ENCODE data around the gene SHROOM4.

The SHROOM4 gene

GRCh38 chrX:50779694-50780093 is 34.3 kb downstream of the SHROOM4 start:
- no peak for DNase-seq (ENCODE audit: low read depth in 1 of 2, low spot score in 1 of 2)

DNA sequence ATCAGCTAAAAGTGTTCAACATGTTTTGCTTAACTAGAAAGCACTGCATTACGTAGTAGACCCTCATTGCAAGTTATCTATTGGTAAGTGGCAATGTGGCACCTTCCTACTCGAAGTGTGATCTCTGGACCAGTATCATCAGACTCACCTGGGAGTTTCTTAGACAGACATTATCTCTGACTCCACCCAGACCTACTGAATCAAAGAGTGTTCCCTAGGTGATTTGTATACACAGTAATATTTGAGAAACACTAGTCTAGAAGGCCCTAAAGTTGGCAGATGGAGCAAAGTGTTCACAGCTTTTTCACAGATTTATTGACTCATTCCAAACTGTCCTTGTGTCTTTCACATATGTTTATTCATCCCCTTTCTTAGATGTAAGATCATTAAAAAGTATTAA is 35.7 kb downstream of the SHROOM4 start:
- no peak for DNase-seq (ENCODE audit: low read depth in 1 of 2, low spot score in 1 of 2)

DNA sequence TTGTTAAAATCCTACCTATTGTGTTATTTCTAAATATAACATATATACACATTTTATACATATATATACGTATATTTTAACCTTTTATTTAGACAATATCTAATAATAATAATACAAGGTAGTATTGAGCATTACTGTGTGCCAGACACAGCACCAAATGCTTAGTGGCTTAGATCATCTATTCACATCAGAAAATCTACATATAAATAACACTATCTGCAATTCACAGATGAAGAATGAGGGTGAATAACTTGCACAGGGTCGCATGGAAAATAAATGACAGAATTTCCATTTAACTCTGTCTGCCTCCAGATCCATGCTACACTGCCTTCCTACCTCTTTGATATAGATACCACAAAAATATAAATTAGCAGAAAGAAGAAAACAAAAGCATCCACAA is 37.7 kb downstream of the SHROOM4 start:
- DNase-seq (ENCODE audit: low read depth in 1 of 2, low spot score in 1 of 2), result no peak

GRCh38 chrX:50771382-50771781 is 42.6 kb downstream of the SHROOM4 start:
- no peak for DNase-seq (ENCODE audit: low read depth in 1 of 2, low spot score in 1 of 2)

DNA sequence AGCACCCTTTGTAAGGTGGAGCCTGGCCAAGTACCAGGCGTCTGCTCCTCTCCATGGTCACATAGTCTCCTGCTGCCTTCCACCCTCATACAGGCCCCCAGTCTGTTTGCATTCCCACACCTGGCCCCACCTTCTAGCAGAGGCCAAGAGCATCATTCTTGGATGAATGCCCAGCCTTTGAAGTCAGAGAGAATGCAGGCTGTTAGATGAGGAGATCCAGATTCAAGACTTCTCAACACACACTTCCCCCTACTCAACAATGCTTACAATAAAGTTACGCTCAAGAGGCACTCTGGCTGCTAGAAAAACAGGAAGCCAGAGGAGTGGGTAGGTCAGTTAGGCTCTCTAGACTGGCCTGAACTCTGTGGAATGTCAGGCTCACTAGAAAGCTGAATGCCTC is 43.3 kb downstream of the SHROOM4 start:
- DNase-seq (ENCODE audit: low read depth in 1 of 2, low spot score in 1 of 2), result no peak

- DNase-seq (ENCODE audit: low read depth in 1 of 2, low spot score in 1 of 2), result no peak
Measured at GRCh38 chrX:50769389-50770063, 44.5 kb downstream of the SHROOM4 start.

DNA sequence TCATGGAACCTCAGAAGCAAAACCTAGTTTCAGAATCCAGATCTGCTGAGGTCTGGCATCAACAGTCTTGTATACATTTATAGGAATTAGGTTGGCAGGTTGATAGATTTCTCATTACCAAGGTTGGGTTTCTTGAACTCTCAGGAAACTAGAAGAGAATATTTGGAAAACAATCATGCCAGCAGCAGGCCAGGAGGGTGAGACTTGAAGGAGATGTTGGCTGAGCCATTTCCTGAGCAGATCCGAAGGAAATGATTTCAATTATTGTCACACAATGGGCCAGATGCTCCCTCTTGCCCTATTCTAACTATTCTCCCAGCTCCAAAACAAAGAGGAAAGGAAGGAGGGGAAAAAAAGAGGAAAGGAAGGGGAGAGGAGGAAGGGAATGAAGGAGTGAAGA is 45.2 kb downstream of the SHROOM4 start:
- no peak for DNase-seq (ENCODE audit: low read depth in 1 of 2, low spot score in 1 of 2)

GRCh38 chrX:50765986-50766385 is 48.0 kb downstream of the SHROOM4 start:
- no peak for DNase-seq (ENCODE audit: low read depth in 1 of 2, low spot score in 1 of 2)

- DNase-seq (ENCODE audit: low read depth in 1 of 2, low spot score in 1 of 2), result no peak
Measured at GRCh38 chrX:50762578-50762977, 51.4 kb downstream of the SHROOM4 start.

GRCh38 chrX:50756276-50756675 is 57.7 kb downstream of the SHROOM4 start:
- no peak for DNase-seq (ENCODE audit: low read depth in 1 of 2, low spot score in 1 of 2)

DNA sequence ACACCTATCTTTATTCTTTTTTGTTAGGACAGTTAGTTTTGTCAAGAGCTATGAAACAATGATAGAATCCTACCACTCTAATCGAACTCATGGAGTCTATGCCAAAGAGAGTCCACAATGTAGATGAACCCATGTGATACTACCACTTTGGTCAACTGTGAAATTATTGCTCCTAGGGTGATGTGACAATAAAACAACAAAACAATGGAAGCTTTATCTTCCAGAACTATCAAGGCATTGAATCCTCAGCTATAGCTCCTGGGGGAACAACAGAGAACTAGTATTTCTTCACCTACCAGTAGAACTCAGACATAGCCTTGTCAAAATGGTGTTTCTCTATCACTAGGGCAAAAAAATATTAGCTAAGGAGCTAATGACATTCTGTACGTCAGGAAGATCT is 62.9 kb downstream of the SHROOM4 start:
- DNase-seq (ENCODE audit: low read depth in 1 of 2, low spot score in 1 of 2), result no peak

- no peak for DNase-seq (ENCODE audit: low read depth in 1 of 2, low spot score in 1 of 2)
Measured at GRCh38 chrX:50747471-50747900, 66.5 kb downstream of the SHROOM4 start.

- no peak for DNase-seq (ENCODE audit: low read depth in 1 of 2, low spot score in 1 of 2)
Measured at GRCh38 chrX:50736656-50737055, 77.3 kb downstream of the SHROOM4 start.

DNA sequence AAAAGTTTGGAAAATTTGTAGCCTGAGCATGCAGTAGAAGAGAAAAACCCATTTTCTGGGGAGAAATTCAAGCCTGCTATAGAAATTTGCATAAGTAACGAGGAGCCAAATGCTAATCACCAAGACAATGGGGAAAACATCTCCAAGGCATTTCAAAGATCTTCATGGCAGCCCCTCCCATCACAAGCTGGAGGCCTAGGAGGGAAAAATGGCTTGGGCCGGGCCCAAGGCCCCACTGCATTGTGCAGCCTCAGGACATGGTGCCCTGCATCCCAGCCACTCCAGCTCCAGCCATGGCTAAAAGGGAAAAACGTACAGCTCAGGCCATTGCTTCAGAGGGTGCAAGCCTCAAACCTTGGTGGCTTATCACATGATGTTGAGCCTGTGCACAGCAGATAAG is 87.7 kb downstream of the SHROOM4 start:
- DNase-seq (ENCODE audit: low read depth in 1 of 2, low spot score in 1 of 2), result no peak

GRCh38 chrX:50725310-50725709 is 88.7 kb downstream of the SHROOM4 start:
- DNase-seq (ENCODE audit: low read depth in 1 of 2, low spot score in 1 of 2), result no peak

GRCh38 chrX:50723006-50723405 is 91.0 kb downstream of the SHROOM4 start:
- no peak for DNase-seq (ENCODE audit: low read depth in 1 of 2, low spot score in 1 of 2)

- DNase-seq (ENCODE audit: low read depth in 1 of 2, low spot score in 1 of 2), result no peak
Measured at GRCh38 chrX:50721764-50722521, 92.1 kb downstream of the SHROOM4 start.

DNA sequence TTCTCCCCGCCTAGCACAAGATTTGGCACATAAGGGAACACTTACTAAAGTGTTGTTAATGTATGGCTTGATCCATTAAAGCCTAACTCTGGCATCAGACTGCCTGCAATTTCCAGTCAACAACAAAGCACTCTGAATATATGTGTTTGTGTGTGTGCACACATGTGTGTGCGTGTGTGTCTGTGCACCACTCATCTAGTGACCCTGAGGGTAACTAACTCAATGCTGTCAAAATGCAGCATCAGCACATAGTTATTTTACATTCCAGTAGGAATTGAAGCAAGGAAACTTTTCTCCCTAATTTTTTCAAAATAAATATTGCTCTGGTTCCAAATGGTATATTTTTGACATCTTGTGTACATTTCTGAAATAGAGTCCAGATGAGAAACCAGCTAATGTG is 94.4 kb downstream of the SHROOM4 start:
- DNase-seq (ENCODE audit: low read depth in 1 of 2, low spot score in 1 of 2), result no peak

GRCh38 chrX:50718776-50719175 is 95.2 kb downstream of the SHROOM4 start:
- DNase-seq (ENCODE audit: low read depth in 1 of 2, low spot score in 1 of 2), result no peak

- no peak for DNase-seq (ENCODE audit: low read depth in 1 of 2, low spot score in 1 of 2)
Measured at GRCh38 chrX:50716706-50717105, 97.3 kb downstream of the SHROOM4 start.

- no peak for DNase-seq (ENCODE audit: low read depth in 1 of 2, low spot score in 1 of 2)
Measured at GRCh38 chrX:50712777-50713176, 101.2 kb downstream of the SHROOM4 start.

- DNase-seq (ENCODE audit: low read depth in 1 of 2, low spot score in 1 of 2), result no peak
Measured at GRCh38 chrX:50711907-50712306, 102.1 kb downstream of the SHROOM4 start.
